K562 (cell line): ENCODE data around the gene MAD2L1BP. TPM values are rescaled to one million over a fixed set of nuclear protein-coding genes. Genes with fewer than 3 reads are reported as not detected.

ENCODE experiments used
- ATAC-seq: fragments of 200-7000 bp; cut with Tn5 transposase; 3 replicates; pipeline ENCODE4 v1.9.1; 2020; ENCODE audit warnings: moderate library complexity
- BruUV-seq: library from RNA; stranded (reverse); fragments of 400-500 nt; replicated peaks from 2 replicates; lab custom pipeline; 2021; lab: Mats Ljungman, UMichigan
- CTCF ChIA-PET: fragments of 300-600 bp; formaldehyde crosslinking; extraction: SDS; loops from one replicate; lab custom pipeline; 2021; ENCODE audit warnings: low intra/inter-chr PET ratio; lab: Yijun Ruan, JAX
- POLR2A ChIA-PET: fragments of 300-600, 350-650 bp; sonication (Branson Sonifier 250); formaldehyde crosslinking; extraction: SDS; loops from one replicate; lab custom pipeline; 2021; ENCODE audit warnings: antibody characterized with exemption, inconsistent platforms; lab: Yijun Ruan, JAX
- DNase-seq, 4 experiments: peaks; one replicate each; pipeline versions ENCODE4 v3.0.0 to v3.0.0-alpha.2; 2011 to 2018; ENCODE audit warnings: low spot score in 3 of 4, mixed read lengths in 3 of 4; ENCODE audit errors: extremely low read depth in 1 of 4
- FAIRE-seq: peaks from 2 replicates; lab custom pipeline; 2011; peaks lifted over from hg19 to GRCh38; lab: Jason Lieb, UNC
- H2AFZ ChIP-seq: 2 replicates; pipeline ENCODE4 v1.6.0; 2011; ENCODE audit warnings: low read depth, low read length, control low read depth, inconsistent platforms
- H3K27ac ChIP-seq: fragments of 200-600 bp; 3 replicates; pipeline ENCODE4 v1.8.0; 2011; ENCODE audit warnings: low read depth, mild to moderate bottlenecking, control low read depth, inconsistent platforms, low read length, moderate library complexity, mixed read lengths; ENCODE audit errors: extremely low read depth
- H3K27me3 ChIP-seq, 2 experiments: fragments of 300-600 bp in 1 of 2; 2 replicates in 1 of 2; 3 replicates in 1 of 2; pipeline versions ENCODE4 v1.6.0 to v1.8.0; 2011; ENCODE audit warnings: inconsistent platforms in 2 of 2, low read length in 2 of 2, mild to moderate bottlenecking in 1 of 2, mixed read lengths in 1 of 2, moderate library complexity in 1 of 2; ENCODE audit not compliant: control insufficient read depth in 2 of 2, insufficient read depth in 2 of 2
- H3K36me3 ChIP-seq: fragments of 300-600 bp; 3 replicates; pipeline ENCODE4 v1.8.0; 2011; ENCODE audit warnings: mild to moderate bottlenecking, low read length, inconsistent platforms; ENCODE audit not compliant: control insufficient read depth, insufficient read depth
- H3K4me1 ChIP-seq, 2 experiments: fragments of 200-600 bp in 1 of 2; replicated peaks in 1 of 2; 2 replicates in 1 of 2; 3 replicates in 1 of 2; pipeline versions ENCODE4 v1.5.1 to v1.8.0; 2011; ENCODE audit warnings: inconsistent platforms in 2 of 2, low read length in 2 of 2, mild to moderate bottlenecking in 1 of 2, mixed read lengths in 1 of 2, moderate library complexity in 1 of 2; ENCODE audit not compliant: control insufficient read depth in 2 of 2, insufficient read depth in 2 of 2
- H3K4me2 ChIP-seq: 2 replicates; pipeline ENCODE4 v1.6.1; 2011; ENCODE audit warnings: low read length, control low read depth, inconsistent platforms, mixed read lengths; ENCODE audit not compliant: insufficient read depth
- H3K4me3 ChIP-seq: fragments of 200-600 bp; sonication (generic), shearing (Covaris generic); 2 replicates; pipeline ENCODE4 v1.5.1; 2016; ENCODE audit warnings: control low read depth, inconsistent platforms
- H3K79me2 ChIP-seq: fragments of 200-600 bp; 3 replicates; pipeline ENCODE4 v1.8.0; 2011; ENCODE audit warnings: low read length, inconsistent platforms; ENCODE audit not compliant: control insufficient read depth, insufficient read depth
- H3K9ac ChIP-seq, 2 experiments: 2 replicates each; pipeline versions ENCODE4 v1.6.0 to v1.6.1; 2011; ENCODE audit warnings: low read depth in 2 of 2, low read length in 2 of 2, control low read depth in 1 of 2, inconsistent platforms in 1 of 2, mild to moderate bottlenecking in 1 of 2, mixed read lengths in 1 of 2; ENCODE audit not compliant: insufficient read depth in 1 of 2
- H3K9me1 ChIP-seq: one replicate; pipeline ENCODE4 v1.6.0; 2011; ENCODE audit warnings: inconsistent platforms, mild to moderate bottlenecking, low read length, moderate library complexity; ENCODE audit not compliant: control insufficient read depth, insufficient read depth
- H3K9me3 ChIP-seq: replicated peaks from 2 replicates; pipeline ENCODE4 v1.5.1; 2011; ENCODE audit warnings: low read depth, low read length, inconsistent platforms; ENCODE audit not compliant: control insufficient read depth, insufficient read depth
- H4K20me1 ChIP-seq: replicated peaks from 2 replicates; pipeline ENCODE4 v1.6.1; 2011; ENCODE audit warnings: low read length, inconsistent platforms, mixed read lengths; ENCODE audit not compliant: control insufficient read depth, insufficient read depth
- BRD9 ChIP-seq: fragments of 450-650 bp; IDR thresholded peaks from 2 replicates; pipeline ENCODE4 v1.6.1; 2018; ENCODE audit warnings: low read depth; ENCODE audit not compliant: partially characterized antibody
- NFIC ChIP-seq: fragments of 450-650 bp; IDR thresholded peaks from 2 replicates; pipeline ENCODE4 v1.6.1; 2017; ENCODE audit warnings: mild to moderate bottlenecking, inconsistent platforms
- SAP30 ChIP-seq: fragments of 200-600 bp; sonication (generic); IDR thresholded peaks from 2 replicates; pipeline ENCODE4 v1.6.1; 2012; ENCODE audit warnings: borderline replicate concordance, low read depth, mild to moderate bottlenecking, moderate library complexity, low read length, control low read depth, inconsistent platforms; ENCODE audit not compliant: insufficient read depth, poor library complexity, severe bottlenecking
- THAP7 ChIP-seq: fragments of 250-450 bp; sonication (Bioruptor Pico); IDR thresholded peaks from 2 replicates; pipeline ENCODE4 v1.5.0; 2021
- ZBTB34 ChIP-seq: fragments of 250-450 bp; sonication (Bioruptor Pico); IDR thresholded peaks from 2 replicates; pipeline ENCODE4 v1.8.0; 2021; ENCODE audit warnings: mild to moderate bottlenecking, moderate library complexity
- ZKSCAN8 ChIP-seq: fragments of 200-800 bp; sonication (Bioruptor generic); IDR thresholded peaks from 2 replicates; pipeline ENCODE4 v1.6.1; 2016; ENCODE audit warnings: missing genetic modification characterization, missing compliant biosample characterization
- WGBS: fragments of 100-300 bp; shearing (Covaris generic); methylation state at CpG from one replicate; pipeline ENCODE4 v1.1.6; 2016; ENCODE audit warnings: low coverage, mixed read lengths; ENCODE audit not compliant: insufficient coverage; ENCODE audit errors: missing lambda C conversion rate; 5-methylcytosine and 5-hydroxymethylcytosine counted together
- in situ Hi-C: fragments of 300-500 bp; cut with MboI; formaldehyde crosslinking; loops from 4 replicates; pipeline ENCODE4 v1.15.0; 2018; ENCODE audit warnings: inconsistent platforms, mixed read lengths
- intact Hi-C: fragments of 100-400 bp; cut with micrococcal nuclease; formaldehyde crosslinking; loops from 2 replicates; pipeline ENCODE4 v1.14.2; 2022
- polyA plus RNA-seq, 8 experiments: library from polyadenylated mRNA; depleted of rRNA in 4 of 8; stranded (reverse) in 5 of 8; unstranded in 3 of 8; fragments of >200 nt; fragmentation: Nextera tagmentation in 2 of 8; fragmentation: Illumina TruSeq in 1 of 8; extraction: Ambion mirVana in 2 of 8; extraction: Trizol in 1 of 8; gene quantifications; 2 replicates each; pipeline versions ENCODE4 v1.2.1 to v1.2.3, GENCODE V29; 2011 to 2014; ENCODE audit warnings: inconsistent platforms in 1 of 8, missing spikeins in 1 of 8
- total RNA-seq, 7 experiments: library from RNA; depleted of rRNA in 6 of 7; stranded (reverse); fragments of >200 nt in 6 of 7; fragmentation: Illumina TruSeq in 2 of 7; extraction: Trizol in 2 of 7; gene quantifications; 2 replicates each; pipeline versions ENCODE4 v1.2.1 to v1.2.3, GENCODE V29; 2011 to 2021; ENCODE audit warnings: low replicate concordance in 1 of 7

MAD2L1BP gene
- total and polyA plus RNA-seq, 9 of the 15 experiments (the other 6 are each of a cell fraction or from before 2014, with no cell fraction given): 69.7 to 321 (median 111) TPM

GRCh38 chr6:43635387-43636307 is at the start of gene MAD2L1BP (continued):
- TF ChIP-seq ZBTB34 (no peak), SAP30 (peak; percentile 86)

GRCh38 chr6:43588194-43588593 is 47.4 kb upstream of the MAD2L1BP start:
- no peak overlapping the region for H2AFZ ChIP-seq
- no peaks in the 10 kb centered on the region for H3K9me3 ChIP-seq
- CTCF ChIA-PET: no interaction called here
- no peaks in the 10 kb centered on the region for H3K27me3 ChIP-seq
- intact Hi-C loops: no loop called here
- H3K4me1 ChIP-seq: no peaks in the 10 kb centered on the region
- no TSS peak for BruUV-seq
- in situ Hi-C loops: no loop called here
- POLR2A ChIA-PET: interaction anchor here (0.7 to 1.4 kb wide), 3 partner anchors 17 to 1040 kb away, joined by 3 read pairs; no protein-coding TSS in a partner anchor
- H3K79me2 ChIP-seq: no peaks in the 10 kb centered on the region
- no peak overlapping the region for H3K9ac ChIP-seq
- no peak overlapping the region for H3K4me3 ChIP-seq
- H3K27ac ChIP-seq: no peak overlapping the region
- peaks cover 88% of the 10 kb centered on the region for H3K36me3 ChIP-seq
- H3K9me1 ChIP-seq: no peaks in the 10 kb centered on the region
- DNase-seq: no peak
- no peak overlapping the region for H3K4me2 ChIP-seq
- no peak for ATAC-seq
- 97% methylated on average over 5 of the region's 5 CpGs for WGBS
- FAIRE-seq: no peak
- H4K20me1 ChIP-seq: no peaks in the 10 kb centered on the region
- TF ChIP-seq BRD9 (no peak), NFIC (no peak), THAP7 (no peak), ZKSCAN8 (CRISPR knock-in tag) (no peak)
